HG03097 (cell line): ENCODE measurements around the gene RAB3A.

Experiments used
- ATAC-seq: cut with Tn5 transposase; IDR thresholded peaks from one replicate; pipeline ENCODE4 v1.9.1; 2021; ENCODE audit not compliant: unreplicated experiment, low FRiP score

The RAB3A gene, protein sequence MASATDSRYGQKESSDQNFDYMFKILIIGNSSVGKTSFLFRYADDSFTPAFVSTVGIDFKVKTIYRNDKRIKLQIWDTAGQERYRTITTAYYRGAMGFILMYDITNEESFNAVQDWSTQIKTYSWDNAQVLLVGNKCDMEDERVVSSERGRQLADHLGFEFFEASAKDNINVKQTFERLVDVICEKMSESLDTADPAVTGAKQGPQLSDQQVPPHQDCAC

DNA sequence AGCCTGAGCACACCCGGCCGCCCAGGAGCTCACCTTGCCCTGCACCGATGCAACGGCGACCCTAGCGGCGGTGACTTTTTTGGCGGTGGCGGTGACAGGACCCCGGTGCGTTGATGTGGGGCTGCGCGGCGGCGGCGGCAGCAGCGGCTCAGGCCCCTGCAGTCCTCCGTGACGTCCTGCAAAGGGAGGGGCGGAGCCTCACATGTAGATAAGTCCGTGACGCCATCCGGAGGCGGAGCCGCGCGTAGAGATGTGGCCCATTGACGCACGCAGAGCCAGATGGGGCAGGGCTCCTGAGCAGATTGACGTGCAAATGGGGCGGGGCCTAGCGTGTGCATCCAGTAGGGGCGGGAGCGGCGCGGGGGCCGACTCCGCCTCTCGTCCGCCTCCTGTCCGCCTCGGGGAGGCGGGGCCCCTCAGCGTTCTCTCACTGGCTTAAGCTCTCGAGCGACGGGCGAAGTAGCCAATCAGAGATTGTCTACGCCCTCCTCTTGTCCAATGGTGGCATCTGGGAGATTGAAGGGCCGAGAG, at the start of gene RAB3A:
TSS of gene RAB3A (minus strand) at position 180 of the 531 bp plus-strand sequence. CDS start 1,302 bp downstream, outside the sequence.
- ATAC-seq, result peak; percentile 88

DNA sequence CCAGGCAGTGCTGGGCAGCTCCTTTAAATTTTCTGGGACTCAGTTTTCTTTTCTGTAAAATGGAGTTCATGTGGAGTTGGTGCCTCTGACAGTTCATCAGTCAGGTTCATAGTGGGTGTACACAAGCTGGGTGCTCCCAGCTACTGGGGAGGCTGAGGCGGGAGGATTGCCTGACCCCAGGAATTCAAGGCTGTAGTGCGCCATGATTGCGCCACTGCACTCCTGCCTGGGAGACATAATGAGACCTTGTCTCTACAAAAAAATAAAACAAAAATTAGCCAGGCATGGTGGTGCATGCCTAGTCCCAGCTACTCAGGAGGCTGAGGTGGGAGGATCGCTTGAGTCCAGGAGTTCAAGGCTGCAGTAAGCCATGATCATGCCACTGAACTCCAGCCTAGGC, 49.3 kb upstream of the RAB3A start:
- no peak for ATAC-seq

DNA sequence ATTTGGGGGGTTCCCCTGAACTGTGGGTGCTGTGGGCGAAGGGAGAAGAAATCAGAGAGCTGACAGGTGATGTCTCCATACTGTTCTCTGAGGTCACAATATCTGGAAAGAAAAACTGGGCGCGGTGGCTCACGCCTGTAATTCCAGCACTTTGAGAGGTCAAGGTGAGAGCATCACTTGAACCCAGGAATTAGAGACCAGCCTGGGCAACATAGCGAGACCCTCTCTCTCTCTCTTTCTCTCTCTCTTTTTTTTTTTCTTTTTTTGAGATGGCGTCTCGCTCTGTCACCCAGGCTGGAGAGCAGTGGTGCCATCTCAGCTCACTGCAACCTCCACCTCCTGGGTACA, 48.5 kb upstream of the RAB3A start:
- no peak for ATAC-seq

DNA sequence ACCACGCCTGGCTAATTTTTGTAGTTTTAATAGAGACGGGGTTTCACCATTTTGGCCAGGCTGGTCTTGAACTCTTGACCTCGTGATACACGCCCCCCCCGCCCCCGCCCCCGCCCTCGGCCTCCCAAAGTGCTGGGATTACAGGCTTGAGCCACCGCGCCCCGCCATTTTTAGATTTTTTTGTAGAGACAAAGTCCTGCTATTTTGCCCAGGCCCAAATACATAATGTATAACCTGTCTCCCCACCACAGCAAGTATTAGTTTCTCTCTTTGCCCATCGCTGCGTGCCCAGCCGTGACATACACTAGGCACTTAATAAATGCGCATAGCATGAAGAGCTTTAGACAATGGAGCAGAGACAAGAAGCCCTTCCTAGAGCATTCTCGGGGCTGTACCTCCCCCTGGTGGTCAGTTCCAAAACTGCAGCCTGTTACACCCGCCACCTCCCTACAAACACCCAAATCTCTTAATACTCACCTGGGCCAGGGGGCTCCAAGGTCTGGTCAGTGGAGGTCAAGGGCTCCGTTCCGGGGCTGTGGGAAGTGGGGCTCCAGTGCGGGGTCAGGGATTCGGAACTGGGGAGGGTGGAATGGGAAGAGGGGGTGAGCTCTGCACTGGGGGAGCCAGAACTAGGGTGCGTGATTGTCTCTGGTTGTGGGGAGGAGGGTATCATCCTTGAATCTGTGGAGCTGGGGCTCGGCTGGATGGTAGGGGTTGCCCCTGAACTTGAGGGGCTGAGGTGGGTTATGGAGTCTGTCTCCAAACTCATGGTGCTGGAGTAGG, 47.9 kb upstream of the RAB3A start:
- no peak for ATAC-seq

DNA sequence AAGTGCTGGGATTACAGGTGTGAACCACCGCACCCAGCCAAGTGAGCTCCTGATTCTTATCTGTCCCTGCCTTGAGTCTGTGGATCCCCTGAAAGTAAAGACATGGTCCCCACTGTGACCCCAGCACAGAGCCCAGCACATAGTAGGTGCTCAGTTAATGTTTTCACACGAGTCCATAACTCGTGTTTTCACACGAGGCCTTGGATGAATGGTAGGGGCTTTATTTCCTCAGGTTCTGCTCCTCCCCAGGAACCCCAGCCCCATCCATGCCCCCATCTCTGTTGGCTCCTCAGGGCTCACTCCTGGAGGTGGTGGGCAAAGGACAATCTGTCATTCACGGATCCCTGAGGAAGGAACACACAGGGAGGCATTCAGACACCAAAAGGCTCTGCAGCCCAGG, 46.0 kb upstream of the RAB3A start:
- ATAC-seq, result no peak

DNA sequence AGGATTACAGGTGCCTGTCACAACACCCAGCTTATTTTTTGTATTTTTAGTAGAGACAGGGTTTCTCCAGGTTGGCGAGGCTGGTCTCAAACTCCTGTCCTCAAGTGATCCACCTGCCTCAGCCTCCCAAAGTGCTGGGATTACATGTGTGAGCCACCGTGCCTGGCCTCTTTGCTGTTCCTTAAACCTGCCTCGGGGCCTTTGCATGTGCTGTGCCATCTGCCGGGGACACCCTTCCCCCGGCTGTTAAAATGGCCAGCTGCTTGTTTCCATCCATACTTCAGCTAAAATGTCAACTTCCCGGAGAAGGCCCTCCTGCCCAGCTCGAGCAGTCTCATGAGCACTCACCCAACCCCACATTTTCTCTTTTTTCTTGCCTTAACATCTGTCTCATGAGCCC, 41.5 kb upstream of the RAB3A start:
- no peak for ATAC-seq

DNA sequence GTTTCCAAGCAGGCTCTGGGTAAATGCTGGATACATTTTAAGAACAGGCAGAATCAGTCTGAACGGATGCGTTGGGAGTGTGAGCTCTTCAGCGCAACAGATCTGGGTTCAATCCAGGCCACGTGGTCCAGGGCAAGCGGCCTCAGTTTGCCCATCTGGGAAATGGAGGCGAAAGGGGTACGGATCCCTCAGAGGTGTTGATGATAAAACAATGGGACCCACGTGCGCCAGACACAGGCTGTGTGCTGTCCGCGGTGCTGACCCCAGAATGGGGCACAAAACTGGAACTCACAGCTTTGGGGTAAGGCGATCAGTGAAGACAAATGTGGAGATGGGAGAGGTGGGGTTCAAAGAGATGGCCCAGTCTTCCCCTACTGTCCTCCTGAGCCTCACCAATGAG, 35.5 kb upstream of the RAB3A start:
- no peak for ATAC-seq

DNA sequence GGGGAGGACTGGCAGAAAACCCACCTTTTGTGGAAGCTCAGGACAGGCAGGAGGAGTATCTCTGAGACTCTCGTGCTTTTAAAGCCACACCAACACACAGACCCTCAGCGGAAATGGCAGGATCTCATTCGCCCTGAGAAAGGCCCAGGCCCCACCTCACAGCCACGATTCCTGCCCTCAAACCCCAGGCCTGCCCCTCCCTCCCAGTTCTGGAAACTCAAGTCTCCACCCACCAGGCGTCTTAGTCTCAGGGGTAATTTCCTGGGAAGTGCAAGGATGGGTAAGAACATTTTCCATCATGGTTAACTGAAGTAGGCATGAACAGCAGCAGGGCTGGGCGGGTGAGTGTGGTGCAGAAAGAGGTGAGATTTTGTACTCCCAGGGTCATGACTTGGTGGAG, 30.4 kb upstream of the RAB3A start:
- ATAC-seq, result no peak

DNA sequence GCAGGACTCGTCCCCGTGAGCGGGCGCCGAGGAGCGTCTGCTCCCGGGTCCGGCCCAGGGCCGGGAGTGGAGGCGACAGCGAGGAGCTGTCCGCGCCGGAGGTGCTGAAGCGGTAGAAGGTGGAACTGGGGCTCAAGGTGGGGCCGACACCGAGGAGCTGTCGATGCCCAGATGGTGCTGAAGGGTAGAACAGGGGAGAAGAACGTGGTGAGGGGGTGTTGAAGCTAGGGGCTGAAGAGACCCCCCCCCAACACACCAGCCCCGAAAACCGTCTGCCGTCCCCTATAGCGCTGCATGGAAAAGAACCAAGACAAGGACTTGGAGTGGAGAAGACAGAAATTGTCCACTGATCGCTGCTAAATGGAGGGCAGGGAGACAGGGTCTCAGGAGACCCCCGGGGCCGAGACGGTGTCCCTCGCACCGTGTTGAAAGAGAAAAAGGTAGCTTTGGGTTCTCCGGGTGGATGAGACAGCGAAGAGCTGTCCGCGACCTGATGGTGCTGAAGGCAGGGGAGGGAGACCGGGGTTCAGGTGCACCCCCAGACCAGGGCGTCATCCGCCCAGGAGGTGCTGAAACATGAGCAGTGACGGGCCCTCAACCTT, 29.5 kb upstream of the RAB3A start:
- ATAC-seq, result no peak

DNA sequence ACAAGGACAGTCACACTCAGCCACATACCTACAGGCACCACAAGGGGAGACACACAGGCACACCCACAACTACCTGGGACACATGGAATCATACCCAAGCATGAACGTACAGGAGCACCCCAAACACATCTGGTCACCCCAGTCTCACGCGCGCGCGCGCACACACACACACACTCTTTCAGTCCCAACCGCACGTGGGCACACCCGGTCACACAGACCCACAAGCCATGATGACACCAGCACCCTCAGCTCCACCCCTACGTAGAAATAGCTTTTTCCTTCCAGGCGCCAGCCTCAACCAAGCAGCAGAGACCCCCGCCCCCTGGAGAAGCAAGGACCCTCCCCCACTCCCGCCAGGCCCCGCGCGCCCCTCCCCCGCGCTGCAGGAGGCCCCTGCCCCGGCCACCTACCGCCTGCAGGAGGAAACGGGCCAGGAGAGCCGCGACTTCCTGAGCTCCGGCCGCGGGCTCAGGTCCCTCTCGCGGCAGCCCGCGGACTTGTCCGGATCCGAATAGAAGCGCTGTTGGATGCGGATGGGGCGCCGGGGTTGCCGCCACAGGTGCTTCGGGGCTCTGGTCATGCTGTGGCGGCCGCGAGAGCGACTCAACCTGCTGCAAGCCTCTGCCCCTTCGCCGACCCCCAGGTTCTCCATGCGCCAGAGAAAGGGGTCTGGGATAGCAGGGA, 28.8 kb upstream of the RAB3A start:
- no peak for ATAC-seq

DNA sequence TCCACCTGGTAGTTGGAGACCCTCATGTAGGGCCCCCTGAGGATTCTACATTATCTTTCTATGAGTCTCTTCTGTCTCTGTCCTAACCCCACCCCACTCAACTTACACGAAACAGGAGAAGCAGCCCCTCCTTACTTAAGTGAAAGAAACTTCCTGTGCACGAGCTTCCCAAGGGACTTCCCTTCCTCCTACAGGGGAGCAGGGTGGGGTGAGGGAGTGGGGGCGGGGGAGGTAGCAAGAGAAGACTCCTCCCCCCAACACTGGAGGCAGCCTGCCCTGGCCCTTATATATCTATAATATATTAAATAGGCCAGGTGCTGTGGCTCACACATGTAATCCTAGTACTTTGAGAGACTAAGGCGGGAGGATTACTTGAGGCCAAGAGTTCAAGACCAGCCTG, 27.9 kb upstream of the RAB3A start:
- no peak for ATAC-seq

DNA sequence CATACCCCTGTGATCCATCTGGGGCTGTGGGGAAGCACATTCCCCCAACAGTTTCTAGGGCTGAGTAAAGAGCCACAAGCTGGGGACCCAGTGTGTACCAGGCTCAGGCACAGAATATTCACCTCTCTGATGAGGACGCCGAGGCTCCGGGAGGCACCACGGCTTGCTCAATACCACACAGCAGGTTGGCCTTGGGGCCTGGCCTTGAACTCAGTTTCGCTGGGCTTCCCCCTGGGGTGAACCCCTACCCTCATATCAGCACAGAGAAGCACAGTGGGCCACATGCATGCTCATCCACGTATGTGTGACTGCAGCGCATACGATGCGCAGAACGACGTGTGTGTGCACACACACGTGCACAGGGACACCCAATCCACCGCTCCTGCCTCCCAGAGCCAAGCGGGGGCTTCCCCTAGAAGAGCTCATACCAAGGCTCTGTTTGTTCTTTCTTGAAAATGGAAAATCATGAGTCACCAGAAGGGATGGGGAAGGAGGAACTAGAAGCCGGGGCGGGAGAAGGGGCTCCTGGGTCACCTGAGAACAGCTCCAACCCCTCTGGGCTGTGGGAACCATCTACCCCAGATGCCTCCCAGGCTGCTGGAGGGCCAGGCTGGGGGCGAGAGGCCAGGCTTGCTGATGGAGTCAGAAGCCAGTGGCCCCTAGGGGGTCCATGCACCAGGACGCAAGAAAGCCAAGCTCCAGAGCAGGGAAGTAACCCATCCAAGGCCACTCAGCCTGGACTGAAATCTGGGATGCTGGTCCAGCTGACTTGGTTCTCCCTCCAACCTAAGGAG, 27.3 kb upstream of the RAB3A start:
- no peak for ATAC-seq

DNA sequence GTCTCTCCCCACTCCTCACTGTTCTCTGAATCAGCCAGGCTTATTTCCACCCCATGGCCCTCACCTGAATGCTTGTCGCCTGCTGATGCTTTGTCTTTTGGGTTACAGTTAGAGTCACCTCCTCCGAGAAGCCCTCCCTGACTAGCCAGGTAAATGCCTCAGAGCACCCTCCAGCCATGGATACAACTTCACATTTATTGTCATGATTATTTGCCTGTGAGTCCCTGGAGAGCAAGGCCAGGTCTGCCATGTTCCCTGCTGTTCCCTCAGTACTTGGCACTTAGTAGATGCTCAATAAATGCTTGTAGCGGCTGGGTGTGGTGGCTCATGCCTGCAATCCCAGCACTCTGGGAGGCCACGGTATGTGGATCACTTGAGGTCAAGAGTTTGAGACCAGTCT, 26.1 kb upstream of the RAB3A start:
- no peak for ATAC-seq

DNA sequence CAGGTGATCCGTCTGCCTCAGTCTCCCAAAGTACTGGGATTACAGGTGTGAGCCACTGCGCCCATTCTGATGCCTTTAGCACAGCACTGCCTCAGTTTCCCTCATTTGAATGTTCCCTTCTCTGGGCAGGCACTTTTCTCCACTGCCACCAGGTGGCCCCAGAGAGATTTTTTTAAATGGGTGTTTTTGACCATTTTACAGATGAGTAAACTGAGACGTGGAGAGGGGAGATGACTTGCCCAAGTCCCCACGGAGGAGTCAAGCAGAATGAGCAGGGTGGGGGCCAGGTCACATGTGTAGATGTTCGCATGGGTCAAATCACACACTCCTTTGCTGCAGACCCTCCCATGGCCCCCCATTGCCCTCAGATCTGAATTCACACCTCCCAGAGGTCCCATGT, 25.6 kb upstream of the RAB3A start:
- ATAC-seq, result no peak

DNA sequence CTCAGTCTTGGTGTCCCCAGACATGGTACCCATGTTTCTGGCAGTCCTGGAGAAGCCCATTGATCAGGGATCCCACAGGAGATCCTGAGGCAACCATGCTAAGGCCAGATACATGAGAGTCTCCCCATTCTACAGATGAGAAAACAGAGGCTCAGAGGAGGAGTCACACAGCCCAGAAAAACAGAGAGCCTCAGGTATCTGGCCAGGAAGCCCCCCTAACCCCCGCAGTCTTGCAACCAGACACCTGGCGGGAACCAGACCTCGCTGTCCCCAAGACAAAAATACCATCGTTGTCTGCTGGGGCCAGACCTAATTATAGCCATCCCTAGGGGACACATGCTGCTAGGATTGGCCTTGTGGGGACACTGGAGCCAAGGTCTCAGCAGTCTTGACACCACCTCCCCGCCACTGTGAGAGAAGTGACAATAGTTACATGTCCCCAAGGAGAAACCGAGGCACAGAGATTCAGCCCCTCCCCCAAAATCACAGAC, 24.0 kb upstream of the RAB3A start:
- no peak for ATAC-seq

DNA sequence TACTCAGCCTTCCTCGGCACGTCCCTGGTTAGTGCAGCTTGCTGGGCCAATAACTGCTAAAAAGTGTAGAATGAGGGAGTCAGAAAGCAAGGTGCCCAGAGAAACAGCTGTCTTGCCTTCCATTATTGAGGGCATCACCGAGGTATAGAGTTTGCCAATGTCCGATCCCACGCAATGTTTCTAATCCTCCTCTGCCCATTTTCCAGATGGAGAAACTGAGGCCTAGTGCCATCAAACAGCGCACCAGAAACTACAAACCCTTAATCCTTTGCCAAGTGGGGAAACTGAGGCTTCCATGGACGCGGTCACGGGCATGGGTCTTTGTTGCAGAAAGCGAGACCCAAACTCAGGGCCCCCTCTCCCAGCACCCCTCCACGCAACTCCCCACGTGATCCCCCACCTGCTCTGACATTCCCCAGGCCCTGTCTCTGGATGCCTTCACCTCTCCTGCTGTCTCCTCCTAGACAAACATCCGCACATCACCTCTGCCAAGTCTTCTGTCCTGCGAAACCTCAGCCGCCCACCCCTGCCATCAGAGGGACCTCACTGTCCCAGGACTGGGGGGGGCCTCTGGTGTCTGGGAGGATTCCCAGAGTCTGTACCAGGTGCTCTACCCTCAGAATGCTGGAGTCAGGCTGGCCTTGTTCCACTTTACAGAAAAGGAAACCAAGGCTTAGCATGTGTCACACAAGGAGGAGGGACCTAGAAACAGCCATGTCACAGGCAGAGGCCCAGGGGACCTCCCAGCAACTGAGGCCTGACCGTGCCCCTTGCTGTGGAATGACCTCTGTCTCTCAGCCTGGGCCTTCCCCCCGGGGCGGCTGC, 23.3 kb upstream of the RAB3A start:
- ATAC-seq, result no peak

DNA sequence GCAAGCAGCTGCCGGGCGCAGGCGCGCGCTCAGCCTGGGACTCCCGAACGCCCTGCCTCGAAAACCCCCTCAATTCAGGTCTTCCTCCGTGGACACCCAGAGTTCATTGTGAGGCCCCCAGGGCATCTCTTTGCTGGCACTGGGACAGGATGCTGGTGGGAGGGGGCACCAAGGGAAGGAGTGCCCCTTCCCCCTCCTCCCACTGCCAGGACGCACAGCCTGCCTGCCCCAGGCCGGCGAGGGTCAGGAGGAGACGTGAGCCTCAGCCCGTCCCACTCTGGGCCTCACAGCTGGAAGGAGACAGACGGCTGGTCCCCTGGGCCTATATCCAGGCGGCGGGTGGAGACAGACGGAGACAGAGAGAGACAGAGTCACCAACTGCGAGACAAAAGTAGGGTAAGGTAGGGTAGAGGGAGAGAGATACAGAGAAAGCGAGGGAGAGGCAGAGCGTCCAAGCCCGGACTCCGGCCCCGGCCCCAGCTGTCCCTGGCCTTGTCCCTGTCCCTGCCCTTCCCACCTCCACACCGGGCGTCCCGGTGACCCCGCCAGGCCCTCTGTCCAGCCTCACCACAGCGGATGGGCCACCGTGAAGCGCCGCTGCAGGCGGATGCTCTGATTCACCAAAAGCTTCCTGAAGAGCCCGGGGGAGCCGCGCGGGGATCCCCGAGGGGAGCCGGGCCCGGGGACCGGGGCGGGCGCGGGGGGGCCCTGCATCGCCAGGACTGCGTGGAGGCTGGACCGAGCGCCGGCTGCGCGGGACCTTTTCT, 22.0 kb upstream of the RAB3A start, which contains the start of gene PDE4C:
TSS of gene PDE4C (minus strand) at position 737 of the 767 bp plus-strand sequence. CDS start at position 714, 23 bp downstream.
- ATAC-seq, result no peak

DNA sequence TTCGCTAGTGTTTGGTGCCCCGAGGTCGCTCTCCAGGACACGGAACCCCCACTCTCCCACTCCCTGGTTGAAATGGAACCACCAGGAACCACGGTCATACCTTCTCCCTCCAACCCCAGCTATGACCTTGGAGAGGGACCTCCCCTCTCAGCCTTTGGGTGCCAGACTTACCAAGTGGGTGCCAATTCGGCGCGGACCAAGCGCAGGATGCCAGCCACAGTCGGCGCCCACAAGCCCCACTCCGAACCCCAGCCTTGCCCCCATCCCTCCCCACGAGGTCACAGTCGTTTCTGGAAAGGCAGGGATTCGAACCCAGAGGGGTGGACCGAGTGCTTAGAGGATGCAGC, 21.5 kb upstream of the RAB3A start:
- ATAC-seq, result no peak
